Measurements from ENCODE around the gene ALDH1B1. TPM values are rescaled to one million over a fixed set of nuclear protein-coding genes. Genes with fewer than 3 reads are reported as not detected.

ALDH1B1 gene
- total and polyA plus RNA-seq, 2 of the 13 experiments (the other 11 are each of a cell fraction or from before 2014, with no cell fraction given), result 45.1 to 125 TPM

DNA sequence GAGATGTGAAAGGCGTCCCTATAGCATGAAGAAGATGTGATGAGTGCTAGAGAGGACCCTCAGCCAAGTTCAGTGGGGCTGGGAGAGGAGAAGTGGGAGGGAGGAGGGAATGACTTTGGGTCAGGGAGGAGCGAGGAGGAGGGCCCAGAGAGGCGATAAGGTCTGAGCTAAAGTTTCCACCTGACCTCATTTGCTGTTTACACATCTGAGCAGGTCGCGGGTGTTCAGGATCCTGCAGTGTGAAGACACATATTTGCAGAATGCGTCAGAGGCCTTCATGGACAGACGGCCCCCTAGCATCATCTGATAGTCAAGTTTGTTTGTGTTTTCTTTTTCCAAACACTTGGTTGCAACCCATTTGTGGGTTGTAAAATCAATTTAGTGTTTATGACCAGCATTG lies 50.7 kb downstream of the ALDH1B1 start (continued):
- TF ChIP-seq, protein P1, sequence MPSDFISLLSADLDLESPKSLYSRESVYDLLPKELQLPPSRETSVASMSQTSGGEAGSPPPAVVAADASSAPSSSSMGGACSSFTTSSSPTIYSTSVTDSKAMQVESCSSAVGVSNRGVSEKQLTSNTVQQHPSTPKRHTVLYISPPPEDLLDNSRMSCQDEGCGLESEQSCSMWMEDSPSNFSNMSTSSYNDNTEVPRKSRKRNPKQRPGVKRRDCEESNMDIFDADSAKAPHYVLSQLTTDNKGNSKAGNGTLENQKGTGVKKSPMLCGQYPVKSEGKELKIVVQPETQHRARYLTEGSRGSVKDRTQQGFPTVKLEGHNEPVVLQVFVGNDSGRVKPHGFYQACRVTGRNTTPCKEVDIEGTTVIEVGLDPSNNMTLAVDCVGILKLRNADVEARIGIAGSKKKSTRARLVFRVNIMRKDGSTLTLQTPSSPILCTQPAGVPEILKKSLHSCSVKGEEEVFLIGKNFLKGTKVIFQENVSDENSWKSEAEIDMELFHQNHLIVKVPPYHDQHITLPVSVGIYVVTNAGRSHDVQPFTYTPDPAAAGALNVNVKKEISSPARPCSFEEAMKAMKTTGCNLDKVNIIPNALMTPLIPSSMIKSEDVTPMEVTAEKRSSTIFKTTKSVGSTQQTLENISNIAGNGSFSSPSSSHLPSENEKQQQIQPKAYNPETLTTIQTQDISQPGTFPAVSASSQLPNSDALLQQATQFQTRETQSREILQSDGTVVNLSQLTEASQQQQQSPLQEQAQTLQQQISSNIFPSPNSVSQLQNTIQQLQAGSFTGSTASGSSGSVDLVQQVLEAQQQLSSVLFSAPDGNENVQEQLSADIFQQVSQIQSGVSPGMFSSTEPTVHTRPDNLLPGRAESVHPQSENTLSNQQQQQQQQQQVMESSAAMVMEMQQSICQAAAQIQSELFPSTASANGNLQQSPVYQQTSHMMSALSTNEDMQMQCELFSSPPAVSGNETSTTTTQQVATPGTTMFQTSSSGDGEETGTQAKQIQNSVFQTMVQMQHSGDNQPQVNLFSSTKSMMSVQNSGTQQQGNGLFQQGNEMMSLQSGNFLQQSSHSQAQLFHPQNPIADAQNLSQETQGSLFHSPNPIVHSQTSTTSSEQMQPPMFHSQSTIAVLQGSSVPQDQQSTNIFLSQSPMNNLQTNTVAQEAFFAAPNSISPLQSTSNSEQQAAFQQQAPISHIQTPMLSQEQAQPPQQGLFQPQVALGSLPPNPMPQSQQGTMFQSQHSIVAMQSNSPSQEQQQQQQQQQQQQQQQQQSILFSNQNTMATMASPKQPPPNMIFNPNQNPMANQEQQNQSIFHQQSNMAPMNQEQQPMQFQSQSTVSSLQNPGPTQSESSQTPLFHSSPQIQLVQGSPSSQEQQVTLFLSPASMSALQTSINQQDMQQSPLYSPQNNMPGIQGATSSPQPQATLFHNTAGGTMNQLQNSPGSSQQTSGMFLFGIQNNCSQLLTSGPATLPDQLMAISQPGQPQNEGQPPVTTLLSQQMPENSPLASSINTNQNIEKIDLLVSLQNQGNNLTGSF (CRISPR knock-in tag; IDR thresholded peaks at IDR 0.05), result no peak
- TF ChIP-seq ZBTB7B (CRISPR knock-in tag; IDR thresholded peaks at IDR 0.05) (peak; percentile 37; the same call in 1 of the 2 replicates), SIX4 (CRISPR knock-in tag; IDR thresholded peaks at IDR 0.05) (no peak), ZBTB49 (CRISPR knock-in tag; IDR thresholded peaks at IDR 0.05; ENCODE audit: borderline replicate concordance) (no peak), ZNF652 (CRISPR knock-in tag; IDR thresholded peaks at IDR 0.05; ENCODE audit: borderline replicate concordance, low read depth) (no peak), MTA3 (CRISPR knock-in tag; IDR thresholded peaks at IDR 0.05) (no peak), ASH2L (IDR thresholded peaks at IDR 0.05; ENCODE audit: insufficient read length, low read depth, low read length) (no peak), RELA (CRISPR knock-in tag; IDR thresholded peaks at IDR 0.05) (no peak), ZNF607 (CRISPR knock-in tag; IDR thresholded peaks at IDR 0.05; ENCODE audit: borderline replicate concordance) (no peak; the same call in 1 of the 2 replicates), ZNF510 (CRISPR knock-in tag; IDR thresholded peaks at IDR 0.05; ENCODE audit: low read depth) (no peak), ZNF143 (CRISPR knock-in tag; IDR thresholded peaks at IDR 0.05) (no peak), ZNF282 (IDR thresholded peaks at IDR 0.05; ENCODE audit: partially characterized antibody) (no peak), ZNF609 (CRISPR knock-in tag; IDR thresholded peaks at IDR 0.05; ENCODE audit: borderline replicate concordance) (peak; percentile 84), MIXL1 (CRISPR knock-in tag; IDR thresholded peaks at IDR 0.05) (no peak), ZNF577 (CRISPR knock-in tag; IDR thresholded peaks at IDR 0.05; ENCODE audit: borderline replicate concordance, low read depth) (no peak), HNRNPLL (IDR thresholded peaks at IDR 0.05; ENCODE audit: low read depth, low read length, poor library complexity, severe bottlenecking) (no peak)
- TF ChIP-seq, protein P2, sequence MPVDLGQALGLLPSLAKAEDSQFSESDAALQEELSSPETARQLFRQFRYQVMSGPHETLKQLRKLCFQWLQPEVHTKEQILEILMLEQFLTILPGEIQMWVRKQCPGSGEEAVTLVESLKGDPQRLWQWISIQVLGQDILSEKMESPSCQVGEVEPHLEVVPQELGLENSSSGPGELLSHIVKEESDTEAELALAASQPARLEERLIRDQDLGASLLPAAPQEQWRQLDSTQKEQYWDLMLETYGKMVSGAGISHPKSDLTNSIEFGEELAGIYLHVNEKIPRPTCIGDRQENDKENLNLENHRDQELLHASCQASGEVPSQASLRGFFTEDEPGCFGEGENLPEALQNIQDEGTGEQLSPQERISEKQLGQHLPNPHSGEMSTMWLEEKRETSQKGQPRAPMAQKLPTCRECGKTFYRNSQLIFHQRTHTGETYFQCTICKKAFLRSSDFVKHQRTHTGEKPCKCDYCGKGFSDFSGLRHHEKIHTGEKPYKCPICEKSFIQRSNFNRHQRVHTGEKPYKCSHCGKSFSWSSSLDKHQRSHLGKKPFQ (CRISPR knock-in tag; IDR thresholded peaks at IDR 0.05; ENCODE audit: insufficient replicate concordance), result peak; percentile 44

All from HepG2 (cell line).